ENCODE results near the gene ZNF74.
"Not testable (repeated sequence)": the region's sequence is repeated elsewhere in the genome, so short reads cannot be mapped to it uniquely, and the experiment has no call there.

The ZNF74 gene

GRCh38 chr22:20364335-20365260, 29.4 kb upstream of the ZNF74 start:
- Mint-ChIP-seq H3K27me3 (peaks cover 27% of the 10 kb centered on the region), H3K4me1 (peaks cover 24% of the 10 kb centered on the region)
- H3K36me3 Mint-ChIP-seq, H3K9me3 Mint-ChIP-seq, DNase-seq, CTCF ChIA-PET, H3K27ac Mint-ChIP-seq, H3K4me3 Mint-ChIP-seq: not testable (repeated sequence)

GRCh38 chr22:20366841-20367240, 27.1 kb upstream of the ZNF74 start:
- H3K4me3 Mint-ChIP-seq, CTCF ChIA-PET, H3K27ac Mint-ChIP-seq, DNase-seq, H3K9me3 Mint-ChIP-seq, H3K36me3 Mint-ChIP-seq: not testable (repeated sequence)
- H3K4me1 Mint-ChIP-seq: peaks cover 30% of the 10 kb centered on the region
- H3K27me3 Mint-ChIP-seq: peaks cover 33% of the 10 kb centered on the region

GRCh38 chr22:20368875-20369274, 25.1 kb upstream of the ZNF74 start:
- H3K9me3 Mint-ChIP-seq, CTCF ChIA-PET: not testable (repeated sequence)

DNA sequence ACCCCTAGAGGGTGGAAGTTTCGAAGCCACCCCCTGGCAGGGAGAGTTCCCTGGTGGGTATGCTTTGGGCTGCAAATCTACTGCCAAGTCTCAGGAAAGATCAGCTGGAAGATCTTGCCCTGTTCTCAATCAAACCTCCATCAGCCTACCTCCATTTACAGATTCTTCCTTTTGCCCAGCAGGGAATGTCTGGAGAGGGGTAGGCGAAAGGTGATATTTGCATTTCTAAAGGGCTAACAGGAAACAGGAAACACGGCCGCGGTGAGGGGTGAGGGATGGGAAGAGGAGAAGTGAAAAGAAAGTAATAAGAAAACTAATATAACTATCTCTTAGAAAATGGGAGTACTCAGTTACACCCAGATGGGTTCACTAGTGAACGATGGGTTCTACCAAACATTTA, 22.3 kb upstream of the ZNF74 start:
- DNase-seq, H3K36me3 Mint-ChIP-seq, H3K4me1 Mint-ChIP-seq, H3K9me3 Mint-ChIP-seq, H3K27ac Mint-ChIP-seq, CTCF ChIA-PET, H3K4me3 Mint-ChIP-seq: not testable (repeated sequence)
- peaks cover 45% of the 10 kb centered on the region for H3K27me3 Mint-ChIP-seq

More at GRCh38 chr22:20368875-20369274, 25.1 kb upstream of the ZNF74 start:
- Mint-ChIP-seq H3K4me1 (peaks cover 20% of the 10 kb centered on the region), H3K27me3 (peaks cover 41% of the 10 kb centered on the region)
- not testable (repeated sequence) for H3K4me3 Mint-ChIP-seq, DNase-seq, H3K27ac Mint-ChIP-seq, H3K36me3 Mint-ChIP-seq

- H3K27ac Mint-ChIP-seq, H3K4me3 Mint-ChIP-seq, H3K4me1 Mint-ChIP-seq, H3K36me3 Mint-ChIP-seq, DNase-seq, H3K9me3 Mint-ChIP-seq, CTCF ChIA-PET: not testable (repeated sequence)
- peaks cover 41% of the 10 kb centered on the region for H3K27me3 Mint-ChIP-seq
Observed at GRCh38 chr22:20372406-20372854, 21.5 kb upstream of the ZNF74 start.

GRCh38 chr22:20373195-20373706, 20.7 kb upstream of the ZNF74 start:
- H3K36me3 Mint-ChIP-seq, H3K4me1 Mint-ChIP-seq, H3K9me3 Mint-ChIP-seq, H3K27ac Mint-ChIP-seq, CTCF ChIA-PET, DNase-seq, H3K4me3 Mint-ChIP-seq: not testable (repeated sequence)
- H3K27me3 Mint-ChIP-seq: peaks cover 38% of the 10 kb centered on the region

DNA sequence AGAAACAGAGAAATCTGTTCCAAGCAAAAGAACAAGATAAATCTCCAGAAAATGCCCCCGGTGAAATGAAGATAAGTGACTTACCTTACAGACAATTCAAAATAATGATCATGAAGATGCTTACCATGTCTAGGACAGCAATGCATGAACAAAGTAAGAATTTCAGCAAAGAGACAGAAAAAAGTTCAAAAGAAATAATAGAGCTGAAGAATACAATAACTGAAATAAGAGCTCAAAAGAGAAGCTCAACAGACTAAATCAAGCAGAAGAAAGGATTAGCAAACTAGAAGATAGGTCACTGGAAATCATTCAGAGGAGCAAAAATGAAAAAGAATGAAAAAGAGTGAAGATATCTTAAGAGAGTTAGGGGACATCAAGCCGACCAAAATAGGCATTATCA, 19.8 kb upstream of the ZNF74 start:
- H3K4me1 Mint-ChIP-seq, H3K9me3 Mint-ChIP-seq, CTCF ChIA-PET, H3K4me3 Mint-ChIP-seq, H3K36me3 Mint-ChIP-seq, H3K27ac Mint-ChIP-seq, DNase-seq: not testable (repeated sequence)
- peaks cover 35% of the 10 kb centered on the region for H3K27me3 Mint-ChIP-seq

DNA sequence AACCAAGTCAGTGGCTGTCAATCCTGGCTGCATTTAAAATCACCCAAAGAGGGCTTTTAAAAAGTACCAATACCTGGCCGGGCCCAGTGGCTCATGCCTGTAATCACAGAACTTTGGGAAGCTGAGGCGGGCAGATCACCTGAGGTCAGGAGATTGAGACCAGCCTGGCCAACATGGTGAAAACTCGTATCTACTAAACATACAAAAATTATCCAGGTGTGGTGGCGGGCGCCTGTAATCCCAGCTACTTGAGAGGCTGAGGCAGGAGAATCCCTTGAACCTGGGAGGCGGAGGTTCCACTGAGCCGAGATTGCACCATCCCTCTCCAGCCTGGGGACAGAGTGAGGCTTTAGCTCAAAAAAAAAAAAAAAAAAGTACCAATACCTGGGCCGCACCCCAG, 17.7 kb upstream of the ZNF74 start:
- CTCF ChIA-PET, DNase-seq, H3K27ac Mint-ChIP-seq, H3K36me3 Mint-ChIP-seq, H3K9me3 Mint-ChIP-seq, H3K4me1 Mint-ChIP-seq, H3K4me3 Mint-ChIP-seq: not testable (repeated sequence)
- peaks cover 25% of the 10 kb centered on the region for H3K27me3 Mint-ChIP-seq

DNA sequence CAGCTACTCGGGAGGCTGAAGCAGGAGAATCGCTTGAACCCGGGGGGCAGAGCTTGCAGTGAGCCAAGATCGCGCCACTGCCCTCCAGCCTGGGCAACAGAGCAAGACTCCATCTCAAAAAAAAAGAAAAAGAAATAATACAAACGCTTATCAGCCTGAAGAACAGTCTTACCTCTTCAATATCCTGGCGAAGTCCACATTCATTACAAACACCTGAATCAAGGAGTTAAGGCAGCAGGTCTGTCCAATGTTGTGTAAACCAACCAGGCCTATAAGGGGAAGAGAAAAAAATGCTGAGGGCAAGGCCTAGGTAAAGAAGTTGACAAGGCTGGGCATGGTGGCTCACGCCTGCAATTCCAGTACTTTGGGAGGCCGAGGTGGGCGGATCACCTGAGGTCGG, 17.0 kb upstream of the ZNF74 start:
- DNase-seq, H3K9me3 Mint-ChIP-seq, H3K36me3 Mint-ChIP-seq, H3K27ac Mint-ChIP-seq, H3K4me3 Mint-ChIP-seq, CTCF ChIA-PET, H3K4me1 Mint-ChIP-seq: not testable (repeated sequence)
- peaks cover 29% of the 10 kb centered on the region for H3K27me3 Mint-ChIP-seq

DNA sequence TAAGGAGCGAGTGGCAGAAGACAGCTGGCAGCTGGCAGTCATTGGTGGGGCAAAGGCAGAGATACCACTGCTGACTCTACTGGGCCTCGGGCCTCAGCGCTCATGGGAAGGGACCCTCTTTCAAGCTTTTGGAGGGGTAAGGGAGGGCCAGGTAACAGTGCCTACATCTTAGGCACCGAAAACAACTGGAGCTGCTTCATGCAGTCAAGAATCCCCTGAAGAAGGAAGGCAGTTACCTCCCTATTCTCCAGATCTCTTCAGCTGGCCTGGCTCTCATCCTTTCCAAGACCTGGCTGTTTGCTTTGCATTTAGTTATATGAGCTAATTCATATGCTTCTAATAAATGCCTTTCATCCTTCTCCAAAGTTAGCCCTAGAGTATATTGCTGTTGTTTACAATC, 15.8 kb upstream of the ZNF74 start:
- DNase-seq: no peak
- Mint-ChIP-seq H3K36me3 (no peaks in the 10 kb centered on the region), H3K4me1 (no peaks in the 10 kb centered on the region), H3K9me3 (no peaks in the 10 kb centered on the region), H3K27me3 (peaks cover 28% of the 10 kb centered on the region), H3K27ac (no peak overlapping the region), H3K4me3 (no peak overlapping the region)
- CTCF ChIA-PET: no interaction called here

- DNase-seq, H3K4me1 Mint-ChIP-seq, CTCF ChIA-PET, H3K4me3 Mint-ChIP-seq, H3K36me3 Mint-ChIP-seq, H3K9me3 Mint-ChIP-seq, H3K27ac Mint-ChIP-seq: not testable (repeated sequence)
- H3K27me3 Mint-ChIP-seq: peaks cover 22% of the 10 kb centered on the region
Observed at GRCh38 chr22:20378684-20379083, 15.3 kb upstream of the ZNF74 start.

DNA sequence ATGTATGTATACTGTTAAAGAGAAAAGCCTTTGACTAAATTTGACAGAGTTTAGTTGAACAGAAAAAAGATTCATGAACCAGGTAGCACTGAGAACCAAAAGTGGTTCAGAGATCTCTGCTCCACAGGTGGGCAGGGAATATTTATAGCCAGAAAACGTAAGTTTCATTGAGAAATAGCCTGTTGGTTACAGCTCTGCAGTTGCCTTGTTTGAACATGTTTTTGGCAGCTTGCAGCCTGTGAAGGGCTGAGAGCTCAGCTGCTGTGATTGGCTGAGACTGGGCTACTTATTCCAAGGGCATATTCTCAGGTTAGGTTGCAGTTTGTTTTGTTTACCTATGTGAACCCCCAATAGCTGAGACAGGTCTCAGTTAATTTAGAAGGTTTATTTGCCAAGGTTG, 13.5 kb upstream of the ZNF74 start:
- DNase-seq: no peak
- no peak overlapping the region for H3K27ac Mint-ChIP-seq
- H3K36me3 Mint-ChIP-seq: no peaks in the 10 kb centered on the region
- no peaks in the 10 kb centered on the region for H3K4me1 Mint-ChIP-seq
- H3K27me3 Mint-ChIP-seq: peaks cover 26% of the 10 kb centered on the region
- no peaks in the 10 kb centered on the region for H3K9me3 Mint-ChIP-seq
- CTCF ChIA-PET: no interaction called here
- no peak overlapping the region for H3K4me3 Mint-ChIP-seq

GRCh38 chr22:20383538-20383937, 10.4 kb upstream of the ZNF74 start:
- no peaks in the 10 kb centered on the region for H3K9me3 Mint-ChIP-seq

GRCh38 chr22:20384171-20384570, 9.8 kb upstream of the ZNF74 start:
- Mint-ChIP-seq H3K27me3 (peaks cover 32% of the 10 kb centered on the region), H3K36me3 (no peaks in the 10 kb centered on the region), H3K4me1 (no peaks in the 10 kb centered on the region), H3K4me3 (no peak overlapping the region), H3K9me3 (peaks cover 3% of the 10 kb centered on the region), H3K27ac (no peak overlapping the region)
- no peak for DNase-seq
- CTCF ChIA-PET: no interaction called here

More at GRCh38 chr22:20383538-20383937, 10.4 kb upstream of the ZNF74 start:
- Mint-ChIP-seq H3K4me3 (no peak overlapping the region), H3K36me3 (no peaks in the 10 kb centered on the region), H3K27ac (no peak overlapping the region), H3K27me3 (peaks cover 32% of the 10 kb centered on the region), H3K4me1 (no peaks in the 10 kb centered on the region)
- CTCF ChIA-PET: no interaction called here
- DNase-seq: no peak

- no peak overlapping the region for H3K27ac Mint-ChIP-seq
- no peaks in the 10 kb centered on the region for H3K36me3 Mint-ChIP-seq
- H3K4me1 Mint-ChIP-seq: no peaks in the 10 kb centered on the region
- no peak overlapping the region for H3K4me3 Mint-ChIP-seq
- CTCF ChIA-PET: no interaction called here
- no peak for DNase-seq
- peaks cover 35% of the 10 kb centered on the region for H3K27me3 Mint-ChIP-seq
- H3K9me3 Mint-ChIP-seq: peaks cover 5% of the 10 kb centered on the region
Observed at GRCh38 chr22:20384865-20385264, 9.1 kb upstream of the ZNF74 start.
